ENCODE results near the gene KRT3. TPM values are rescaled to one million over a fixed set of nuclear protein-coding genes. Genes with fewer than 3 reads are reported as not detected.

Gene KRT3
- total and polyA plus RNA-seq, 8 donors: 0.53 TPM; not detected in 7

DNA sequence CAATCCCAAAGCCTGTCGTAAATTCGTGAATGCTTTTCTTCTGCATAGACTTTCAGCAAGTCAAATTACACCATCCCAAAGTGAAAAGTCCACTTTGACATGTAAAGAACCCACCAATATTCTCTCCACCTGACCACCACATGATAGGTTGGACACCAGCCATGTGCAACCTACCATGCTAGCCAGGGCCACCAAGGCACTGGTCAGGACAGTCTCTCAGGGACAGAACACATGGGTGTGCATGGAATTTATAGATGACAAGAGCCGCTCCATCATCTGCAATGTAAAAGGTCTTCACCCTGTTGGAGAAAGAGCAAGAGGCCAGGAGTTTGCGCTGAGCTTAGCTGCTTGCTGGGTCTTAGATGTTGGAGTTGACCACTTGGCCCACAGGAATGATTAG, 13.4 kb downstream of the KRT3 start:
- Histone ChIP-seq H3K4me1 (no peaks in the 10 kb centered on the region), H3K9me3 (no peaks in the 10 kb centered on the region), H3K27ac (no peak overlapping the region), H3K36me3 (no peaks in the 10 kb centered on the region), H3K4me3 (no peak overlapping the region), H3K27me3 (peaks cover 0 to 38% (median 0%) of the 10 kb centered on the region in 3 donors)
- TF ChIP-seq, protein P1, sequence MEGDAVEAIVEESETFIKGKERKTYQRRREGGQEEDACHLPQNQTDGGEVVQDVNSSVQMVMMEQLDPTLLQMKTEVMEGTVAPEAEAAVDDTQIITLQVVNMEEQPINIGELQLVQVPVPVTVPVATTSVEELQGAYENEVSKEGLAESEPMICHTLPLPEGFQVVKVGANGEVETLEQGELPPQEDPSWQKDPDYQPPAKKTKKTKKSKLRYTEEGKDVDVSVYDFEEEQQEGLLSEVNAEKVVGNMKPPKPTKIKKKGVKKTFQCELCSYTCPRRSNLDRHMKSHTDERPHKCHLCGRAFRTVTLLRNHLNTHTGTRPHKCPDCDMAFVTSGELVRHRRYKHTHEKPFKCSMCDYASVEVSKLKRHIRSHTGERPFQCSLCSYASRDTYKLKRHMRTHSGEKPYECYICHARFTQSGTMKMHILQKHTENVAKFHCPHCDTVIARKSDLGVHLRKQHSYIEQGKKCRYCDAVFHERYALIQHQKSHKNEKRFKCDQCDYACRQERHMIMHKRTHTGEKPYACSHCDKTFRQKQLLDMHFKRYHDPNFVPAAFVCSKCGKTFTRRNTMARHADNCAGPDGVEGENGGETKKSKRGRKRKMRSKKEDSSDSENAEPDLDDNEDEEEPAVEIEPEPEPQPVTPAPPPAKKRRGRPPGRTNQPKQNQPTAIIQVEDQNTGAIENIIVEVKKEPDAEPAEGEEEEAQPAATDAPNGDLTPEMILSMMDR (IDR thresholded peaks at IDR 0.05): no peak
- TF ChIP-seq POLR2AphosphoS5 (IDR thresholded peaks at IDR 0.05) (no peak), POLR2A (IDR thresholded peaks at IDR 0.05) (no peak), EP300 (IDR thresholded peaks at IDR 0.05) (no peak)
- no peak for DNase-seq
- WGBS, 5 donors: 87 to 95% (median 89%) methylated on average over 4 of the region's 4 CpGs
- intact Hi-C loops (cut with DNase I; ENCODE audit: low total_unique reads): no loop called here

DNA sequence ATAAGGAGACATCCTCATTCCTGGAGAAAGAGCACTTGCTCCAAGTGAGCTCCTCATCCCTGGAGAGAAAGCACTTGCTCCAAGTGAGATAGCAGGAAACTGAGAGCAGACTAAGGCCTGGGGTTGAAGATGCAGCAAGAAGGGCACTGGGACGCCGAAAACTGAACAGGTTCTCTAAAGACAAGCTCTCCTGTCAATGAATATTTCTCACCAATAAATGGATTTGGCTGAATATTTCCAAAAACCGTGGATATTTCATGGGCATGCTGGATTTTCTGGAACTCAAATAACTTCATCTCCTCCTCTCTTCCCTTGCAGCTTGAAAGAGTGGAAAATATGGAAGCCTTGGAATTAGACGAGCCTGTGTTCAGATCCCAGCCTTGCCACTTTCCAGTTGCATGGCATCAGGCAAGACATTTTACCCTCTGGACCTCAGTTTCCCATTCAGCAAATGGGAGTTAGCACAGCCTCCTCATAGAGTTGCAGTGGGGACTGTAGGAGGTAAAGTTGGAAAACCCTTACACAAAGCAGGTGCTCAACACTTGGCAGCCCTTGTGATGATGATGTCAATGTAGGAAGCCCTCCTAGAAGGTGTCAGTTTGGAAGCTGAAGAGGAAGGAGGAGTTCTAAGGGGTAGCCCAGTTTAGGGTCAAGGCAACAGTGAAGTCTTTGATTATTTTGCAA, 14.4 kb downstream of the KRT3 start:
- Histone ChIP-seq H3K27me3 (peaks cover 0 to 47% (median 0%) of the 10 kb centered on the region in 3 donors), H3K9me3 (no peaks in the 10 kb centered on the region), H3K4me1 (no peaks in the 10 kb centered on the region), H3K36me3 (no peaks in the 10 kb centered on the region), H3K27ac (no peak overlapping the region), H3K4me3 (no peak overlapping the region)
- intact Hi-C loops (cut with DNase I; ENCODE audit: low total_unique reads): no loop called here
- TF ChIP-seq POLR2AphosphoS5 (IDR thresholded peaks at IDR 0.05): no peak
- TF ChIP-seq, protein P1 (IDR thresholded peaks at IDR 0.05): no peak
- DNase-seq: no peak
- WGBS, 5 donors: 71 to 81% (median 74%) methylated on average over 4 of the region's 4 CpGs

DNA sequence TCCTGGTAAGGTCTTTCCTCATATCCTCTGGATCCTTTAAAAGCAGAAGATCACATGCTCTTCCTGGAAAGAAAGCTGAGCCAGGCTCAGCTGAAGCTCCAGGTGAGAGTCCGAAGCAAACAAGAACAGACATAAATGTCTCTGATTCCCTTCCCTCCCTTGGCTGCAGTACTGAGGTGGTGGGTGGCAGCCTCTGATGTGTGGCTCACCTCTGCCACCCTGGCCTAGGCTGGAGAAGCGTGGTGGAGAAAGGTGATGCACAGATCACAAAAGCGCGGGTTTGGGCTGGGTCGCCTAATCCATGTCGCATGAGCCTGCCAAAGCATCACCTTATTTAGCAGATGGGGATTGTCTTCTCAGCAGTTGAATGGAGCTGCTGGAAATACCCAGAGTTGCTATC, 16.0 kb downstream of the KRT3 start:
- TF ChIP-seq POLR2AphosphoS5 (IDR thresholded peaks at IDR 0.05) (no peak), EP300 (IDR thresholded peaks at IDR 0.05) (no peak), POLR2A (IDR thresholded peaks at IDR 0.05) (no peak)
- TF ChIP-seq, protein P1 (IDR thresholded peaks at IDR 0.05): no peak
- Histone ChIP-seq H3K9me3 (no peaks in the 10 kb centered on the region), H3K27ac (no peak overlapping the region), H3K4me1 (no peaks in the 10 kb centered on the region), H3K36me3 (no peaks in the 10 kb centered on the region), H3K4me3 (no peak overlapping the region), H3K27me3 (peaks cover 0 to 45% (median 0%) of the 10 kb centered on the region in 3 donors)
- 86 to 94% (median 92%) methylated on average over 6 of the region's 6 CpGs for WGBS, 5 donors
- no peak for DNase-seq
- intact Hi-C loops (cut with DNase I; ENCODE audit: low total_unique reads): no loop called here

DNA sequence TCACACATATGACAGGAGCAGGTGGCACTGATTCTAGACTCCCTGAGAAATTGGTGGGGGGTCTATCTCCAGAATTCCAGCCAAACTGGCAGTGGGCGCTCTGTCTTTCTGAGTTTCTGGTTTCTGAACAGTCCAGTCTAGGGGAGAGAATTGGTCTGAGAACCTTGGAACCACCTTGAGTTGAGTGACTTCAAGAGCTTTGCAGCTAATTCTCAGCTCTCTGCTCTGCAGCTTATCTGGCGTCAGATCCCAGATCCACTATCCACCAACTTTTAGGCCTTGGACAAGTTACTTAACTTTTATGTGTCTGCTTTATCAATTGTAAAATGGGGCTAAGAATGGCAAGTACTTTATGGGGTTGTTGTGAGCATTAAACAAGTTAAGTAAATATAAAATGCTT, 17.1 kb downstream of the KRT3 start:
- H3K4me1 ChIP-seq: no peaks in the 10 kb centered on the region
- TF ChIP-seq, protein P1 (IDR thresholded peaks at IDR 0.05): no peak
- TF ChIP-seq POLR2AphosphoS5 (IDR thresholded peaks at IDR 0.05): no peak
- no peak for TF ChIP-seq POLR2A (IDR thresholded peaks at IDR 0.05)
- TF ChIP-seq EP300 (IDR thresholded peaks at IDR 0.05): no peak
- H3K4me3 ChIP-seq: no peak overlapping the region
- no peaks in the 10 kb centered on the region for H3K9me3 ChIP-seq
- intact Hi-C loops (cut with DNase I; ENCODE audit: low total_unique reads): no loop called here
- 90 to 94% (median 93%) methylated on average over 2 of the region's 2 CpGs for WGBS, 5 donors
- DNase-seq: no peak
- H3K36me3 ChIP-seq: no peaks in the 10 kb centered on the region
- H3K27ac ChIP-seq: no peak overlapping the region
- H3K27me3 ChIP-seq: peaks cover 0 to 35% (median 0%) of the 10 kb centered on the region in 3 donors

Measured in stomach (tissue), 9 donors.